NCI-H2107 treated with DMSO at 0.1 percent for 48 hours (cell line): ENCODE results near the gene RSPH1.

Experiments
- DNase-seq: peaks from one replicate; lab custom pipeline; 2025; ENCODE audit not compliant: unreplicated experiment; lab: John Stamatoyannopoulos, UW

Gene RSPH1

GRCh38 chr21:42431196-42431595, 64.8 kb downstream of the RSPH1 start:
- DNase-seq, result no peak

GRCh38 chr21:42430521-42430920, 65.5 kb downstream of the RSPH1 start:
- DNase-seq, result no peak

- DNase-seq, result no peak
Observed at GRCh38 chr21:42429856-42430255, 66.2 kb downstream of the RSPH1 start.

GRCh38 chr21:42429021-42429420, 67.0 kb downstream of the RSPH1 start:
- no peak for DNase-seq

GRCh38 chr21:42427809-42428419, 68.1 kb downstream of the RSPH1 start:
- peak; percentile 60 for DNase-seq

GRCh38 chr21:42426876-42427480, 69.0 kb downstream of the RSPH1 start:
- no peak for DNase-seq

GRCh38 chr21:42426424-42426823, 69.6 kb downstream of the RSPH1 start:
- DNase-seq, result no peak

GRCh38 chr21:42425591-42425990, 70.4 kb downstream of the RSPH1 start:
- no peak for DNase-seq

- DNase-seq, result no peak
Observed at GRCh38 chr21:42424914-42425541, 71.0 kb downstream of the RSPH1 start.

GRCh38 chr21:42423685-42424084, 72.3 kb downstream of the RSPH1 start:
- DNase-seq, result no peak

GRCh38 chr21:42423197-42423675, 72.8 kb downstream of the RSPH1 start:
- DNase-seq, result no peak
